Measurements from ENCODE around the gene TIAM2.

TIAM2 gene

GRCh38 chr6:155031091-155031490, 36.0 kb downstream of the TIAM2 start:
- no peaks in the 10 kb centered on the region for H3K4me1 ChIP-seq (ENCODE audit: low read length)
- H3K79me2 ChIP-seq (ENCODE audit: low read length) = no peaks in the 10 kb centered on the region
- no peak overlapping the region for H3K4me2 ChIP-seq (ENCODE audit: low read depth, low read length)
- H4K20me1 ChIP-seq (ENCODE audit: insufficient read depth, low read length) = no peaks in the 10 kb centered on the region
- H3F3A ChIP-seq (ENCODE audit: insufficient read depth, low read length) = no peaks in the 10 kb centered on the region
- no peak for DNase-seq
- H3K36me3 ChIP-seq (replicated peaks; ENCODE audit: insufficient read depth, low read length) = no peaks in the 10 kb centered on the region
- no peak overlapping the region for H3K27ac ChIP-seq (ENCODE audit: low read length)
- H3K9me2 ChIP-seq (replicated peaks; ENCODE audit: insufficient read depth, low read length) = no peaks in the 10 kb centered on the region
- no peak overlapping the region for H3K9ac ChIP-seq (ENCODE audit: low read length)
- TF ChIP-seq CTCF (IDR thresholded peaks at IDR 0.05; ENCODE audit: low read length) (no peak), EZH2 (optimal IDR thresholded peaks at IDR 0.05; ENCODE audit: low read depth, low read length) (no peak), EZH2phosphoT487 (IDR thresholded peaks at IDR 0.05; ENCODE audit: low read length) (no peak)
- H2AFZ ChIP-seq (ENCODE audit: low read length) = no peak overlapping the region
- no peaks in the 10 kb centered on the region for H3K9me3 ChIP-seq (replicated peaks; ENCODE audit: insufficient read depth, low read length)
- no peak overlapping the region for H3K4me3 ChIP-seq (ENCODE audit: low read length)
- no peaks in the 10 kb centered on the region for H3K27me3 ChIP-seq (replicated peaks; ENCODE audit: insufficient read depth, low read length)

DNA sequence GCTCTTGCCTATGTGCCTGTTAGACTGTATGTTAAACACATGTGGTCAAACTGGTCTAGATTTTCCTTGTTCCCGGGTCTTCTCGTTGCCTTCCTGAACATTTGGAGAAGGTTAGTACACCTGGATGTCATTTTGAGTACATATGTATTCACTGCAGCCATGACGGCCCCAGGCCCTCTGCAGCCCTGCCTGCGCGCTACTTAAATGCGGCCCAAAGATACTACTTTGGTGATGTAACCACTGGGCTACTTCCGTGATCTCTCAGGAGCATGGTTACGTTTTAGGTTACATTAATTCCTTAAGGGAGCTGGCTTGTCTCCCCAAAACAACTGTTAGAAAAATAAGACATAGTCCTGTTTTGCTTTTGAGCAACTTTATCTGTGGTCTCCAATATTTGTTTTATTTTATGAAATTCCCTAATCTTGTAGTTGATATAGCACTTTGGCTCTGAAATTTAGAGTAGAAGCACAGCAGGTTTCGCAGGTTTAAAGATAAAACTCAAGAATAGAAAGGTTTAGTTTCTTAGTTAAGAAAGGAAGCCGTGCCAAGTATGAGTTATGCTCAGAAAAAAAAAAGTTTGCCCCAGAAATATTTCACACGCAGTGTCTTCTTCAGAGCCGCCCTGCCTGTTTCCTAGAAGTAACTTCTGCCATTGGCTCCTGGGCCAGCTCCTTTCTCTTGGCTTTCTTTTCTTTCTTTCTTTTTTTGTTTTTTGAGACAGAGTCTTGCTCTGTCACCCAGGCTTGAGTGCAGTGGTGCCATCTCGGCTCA, 38.1 kb downstream of the TIAM2 start:
- H3K4me1 ChIP-seq (ENCODE audit: low read length) = no peaks in the 10 kb centered on the region
- H3K9me3 ChIP-seq (replicated peaks; ENCODE audit: insufficient read depth, low read length) = no peaks in the 10 kb centered on the region
- H3K27ac ChIP-seq (ENCODE audit: low read length) = no peak overlapping the region
- no peaks in the 10 kb centered on the region for H3K27me3 ChIP-seq (replicated peaks; ENCODE audit: insufficient read depth, low read length)
- H3K36me3 ChIP-seq (replicated peaks; ENCODE audit: insufficient read depth, low read length) = no peaks in the 10 kb centered on the region
- no peak overlapping the region for H2AFZ ChIP-seq (ENCODE audit: low read length)
- no peak for TF ChIP-seq EZH2phosphoT487 (IDR thresholded peaks at IDR 0.05; ENCODE audit: low read length)
- no peak for TF ChIP-seq CTCF (IDR thresholded peaks at IDR 0.05; ENCODE audit: low read length)
- no peak for TF ChIP-seq EZH2 (optimal IDR thresholded peaks at IDR 0.05; ENCODE audit: low read depth, low read length)
- H3F3A ChIP-seq (ENCODE audit: insufficient read depth, low read length) = no peaks in the 10 kb centered on the region
- no peak overlapping the region for H3K9ac ChIP-seq (ENCODE audit: low read length)
- no peak overlapping the region for H3K4me2 ChIP-seq (ENCODE audit: low read depth, low read length)
- no peak overlapping the region for H3K4me3 ChIP-seq (ENCODE audit: low read length)
- no peak for DNase-seq
- H3K9me2 ChIP-seq (replicated peaks; ENCODE audit: insufficient read depth, low read length) = no peaks in the 10 kb centered on the region
- no peaks in the 10 kb centered on the region for H3K79me2 ChIP-seq (ENCODE audit: low read length)
- no peaks in the 10 kb centered on the region for H4K20me1 ChIP-seq (ENCODE audit: insufficient read depth, low read length)

DNA sequence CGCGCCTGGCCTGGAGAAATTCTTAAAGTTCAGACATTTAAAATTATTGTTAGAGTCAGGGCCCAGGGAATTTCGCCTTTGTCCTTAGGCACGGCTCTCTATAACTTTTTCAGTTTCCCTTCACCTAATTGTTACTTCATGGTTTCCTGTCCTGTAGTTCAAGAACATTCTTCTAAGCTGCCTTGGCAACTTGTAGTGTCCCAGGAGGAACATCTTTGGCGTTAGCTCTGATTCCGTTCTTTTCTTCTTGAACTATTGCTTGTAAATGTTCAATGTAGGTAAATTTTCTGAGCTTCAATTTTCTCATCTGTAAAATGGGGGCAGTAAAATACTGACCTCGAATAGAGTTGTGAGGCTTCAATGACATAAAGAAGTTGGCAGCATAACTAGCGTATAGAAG, 41.8 kb downstream of the TIAM2 start:
- Histone ChIP-seq H4K20me1 (ENCODE audit: insufficient read depth, low read length) (no peaks in the 10 kb centered on the region), H3K79me2 (ENCODE audit: low read length) (no peaks in the 10 kb centered on the region), H3K36me3 (replicated peaks; ENCODE audit: insufficient read depth, low read length) (no peaks in the 10 kb centered on the region), H3F3A (ENCODE audit: insufficient read depth, low read length) (no peaks in the 10 kb centered on the region), H2AFZ (ENCODE audit: low read length) (no peak overlapping the region), H3K4me2 (ENCODE audit: low read depth, low read length) (peak overlapping the region; percentile 10; the same call in 1 of the 2 replicates), H3K27ac (ENCODE audit: low read length) (peak overlapping the region; percentile 10; the same call in 1 of the 2 replicates), H3K27me3 (replicated peaks; ENCODE audit: insufficient read depth, low read length) (no peaks in the 10 kb centered on the region), H3K4me1 (ENCODE audit: low read length) (no peaks in the 10 kb centered on the region), H3K4me3 (ENCODE audit: low read length) (no peak overlapping the region), H3K9me2 (replicated peaks; ENCODE audit: insufficient read depth, low read length) (no peaks in the 10 kb centered on the region), H3K9me3 (replicated peaks; ENCODE audit: insufficient read depth, low read length) (no peaks in the 10 kb centered on the region), H3K9ac (ENCODE audit: low read length) (no peak overlapping the region)
- TF ChIP-seq EZH2phosphoT487 (IDR thresholded peaks at IDR 0.05; ENCODE audit: low read length) (no peak), EZH2 (optimal IDR thresholded peaks at IDR 0.05; ENCODE audit: low read depth, low read length) (no peak), CTCF (IDR thresholded peaks at IDR 0.05; ENCODE audit: low read length) (no peak)
- no peak for DNase-seq

Data from MM.1S (cell line).